ENCODE measurements around the gene SMG9. TPM values are rescaled to one million over a fixed set of nuclear protein-coding genes. Genes with fewer than 3 reads are reported as not detected.

The SMG9 gene
- total and polyA plus RNA-seq, 2 donors (not counting 1 experiment from before 2014, with no cell fraction given) = 6.0 to 6.1 TPM

GRCh38 chr19:43747557-43748204, 7.1 kb downstream of the SMG9 start:
- Histone ChIP-seq H3K79me2 (ENCODE audit: control insufficient read depth, insufficient read depth, low read length) (peaks cover 15% of the 10 kb centered on the region), H3K27ac (ENCODE audit: insufficient read depth, low read length) (no peak overlapping the region), H4K20me1 (ENCODE audit: control insufficient read depth, extremely low read depth, insufficient read depth, low read length) (no peaks in the 10 kb centered on the region), H3K4me3 (replicated peaks in 1 of 4; ENCODE audit: control extremely low read depth in 1 of 4, insufficient read depth in 1 of 4, low read depth in 3 of 4, low read length in 4 of 4) (no peak overlapping the region), H2AFZ (ENCODE audit: low read length) (no peak overlapping the region), H3K4me2 (ENCODE audit: extremely low read depth, insufficient read depth, low read length) (no peak overlapping the region), H3K9me3 (ENCODE audit: control insufficient read depth, insufficient read depth, low read depth, low read length) (no peaks in the 10 kb centered on the region), H3K36me3 (ENCODE audit: control insufficient read depth, insufficient read depth, low read length) (peaks cover 30% of the 10 kb centered on the region), H3K27me3 (ENCODE audit: control insufficient read depth, insufficient read depth, low read length) (no peaks in the 10 kb centered on the region), H3K9ac (ENCODE audit: insufficient read depth, low read length) (no peak overlapping the region), H3K4me1 (ENCODE audit: control insufficient read depth, extremely low read depth, insufficient read depth, low read length) (peaks cover 11% of the 10 kb centered on the region)
- no peak for DNase-seq (ENCODE audit: low read depth in 2 of 2)
- TF ChIP-seq CTCF (conservative IDR thresholded peaks at IDR 0.05 in 1 of 2, IDR thresholded peaks at IDR 0.05 in 1 of 2; ENCODE audit: low read depth in 1 of 2, low read length in 2 of 2) (no peak), EZH2 (IDR thresholded peaks at IDR 0.05; ENCODE audit: low read length, missing control alignments) (no peak)

GRCh38 chr19:43743059-43743458, 11.7 kb downstream of the SMG9 start:
- Histone ChIP-seq H3K79me2 (ENCODE audit: control insufficient read depth, insufficient read depth, low read length) (no peaks in the 10 kb centered on the region), H3K9me3 (ENCODE audit: control insufficient read depth, insufficient read depth, low read depth, low read length) (no peaks in the 10 kb centered on the region), H3K27ac (ENCODE audit: insufficient read depth, low read length) (no peak overlapping the region), H3K36me3 (ENCODE audit: control insufficient read depth, insufficient read depth, low read length) (peaks cover 32% of the 10 kb centered on the region), H3K4me3 (replicated peaks in 1 of 4; ENCODE audit: control extremely low read depth in 1 of 4, insufficient read depth in 1 of 4, low read depth in 3 of 4, low read length in 4 of 4) (no peak overlapping the region), H4K20me1 (ENCODE audit: control insufficient read depth, extremely low read depth, insufficient read depth, low read length) (no peaks in the 10 kb centered on the region), H3K4me1 (ENCODE audit: control insufficient read depth, extremely low read depth, insufficient read depth, low read length) (peaks cover 3% of the 10 kb centered on the region), H2AFZ (ENCODE audit: low read length) (no peak overlapping the region), H3K27me3 (ENCODE audit: control insufficient read depth, insufficient read depth, low read length) (no peaks in the 10 kb centered on the region), H3K9ac (ENCODE audit: insufficient read depth, low read length) (no peak overlapping the region), H3K4me2 (ENCODE audit: extremely low read depth, insufficient read depth, low read length) (no peak overlapping the region)
- TF ChIP-seq CTCF (conservative IDR thresholded peaks at IDR 0.05 in 1 of 2, IDR thresholded peaks at IDR 0.05 in 1 of 2; ENCODE audit: low read depth in 1 of 2, low read length in 2 of 2) (no peak), EZH2 (IDR thresholded peaks at IDR 0.05; ENCODE audit: low read length, missing control alignments) (no peak)
- DNase-seq (ENCODE audit: low read depth in 2 of 2) = peak in 1 of 2 donors; percentile 91

GRCh38 chr19:43741075-43741825, 13.5 kb downstream of the SMG9 start:
- no peaks in the 10 kb centered on the region for H4K20me1 ChIP-seq (ENCODE audit: control insufficient read depth, extremely low read depth, insufficient read depth, low read length)

More at GRCh38 chr19:43741075-43741825, 13.5 kb downstream of the SMG9 start:
- TF ChIP-seq EZH2 (IDR thresholded peaks at IDR 0.05; ENCODE audit: low read length, missing control alignments) (no peak), CTCF (conservative IDR thresholded peaks at IDR 0.05 in 1 of 2, IDR thresholded peaks at IDR 0.05 in 1 of 2; ENCODE audit: low read depth in 1 of 2, low read length in 2 of 2) (no peak)
- no peak overlapping the region for H3K4me3 ChIP-seq (replicated peaks in 1 of 4; ENCODE audit: control extremely low read depth in 1 of 4, insufficient read depth in 1 of 4, low read depth in 3 of 4, low read length in 4 of 4)
- H3K9me3 ChIP-seq (ENCODE audit: control insufficient read depth, insufficient read depth, low read depth, low read length) = no peaks in the 10 kb centered on the region
- H3K27ac ChIP-seq (ENCODE audit: insufficient read depth, low read length) = no peak overlapping the region
- no peaks in the 10 kb centered on the region for H3K27me3 ChIP-seq (ENCODE audit: control insufficient read depth, insufficient read depth, low read length)
- H3K9ac ChIP-seq (ENCODE audit: insufficient read depth, low read length) = no peak overlapping the region
- no peak overlapping the region for H2AFZ ChIP-seq (ENCODE audit: low read length)
- H3K4me1 ChIP-seq (ENCODE audit: control insufficient read depth, extremely low read depth, insufficient read depth, low read length) = peaks cover 6% of the 10 kb centered on the region
- DNase-seq (ENCODE audit: low read depth in 2 of 2) = no peak
- H3K4me2 ChIP-seq (ENCODE audit: extremely low read depth, insufficient read depth, low read length) = no peak overlapping the region
- peaks cover 36% of the 10 kb centered on the region for H3K36me3 ChIP-seq (ENCODE audit: control insufficient read depth, insufficient read depth, low read length)
- no peaks in the 10 kb centered on the region for H3K79me2 ChIP-seq (ENCODE audit: control insufficient read depth, insufficient read depth, low read length)

Measured in fibroblast of lung (primary cell).